Measurements from ENCODE around the gene NOC4L. TPM values are rescaled to one million over a fixed set of nuclear protein-coding genes. Genes with fewer than 3 reads are reported as not detected.

The NOC4L gene
- total RNA-seq, 1 donor from 2014 or later, result 36.4 TPM

DNA sequence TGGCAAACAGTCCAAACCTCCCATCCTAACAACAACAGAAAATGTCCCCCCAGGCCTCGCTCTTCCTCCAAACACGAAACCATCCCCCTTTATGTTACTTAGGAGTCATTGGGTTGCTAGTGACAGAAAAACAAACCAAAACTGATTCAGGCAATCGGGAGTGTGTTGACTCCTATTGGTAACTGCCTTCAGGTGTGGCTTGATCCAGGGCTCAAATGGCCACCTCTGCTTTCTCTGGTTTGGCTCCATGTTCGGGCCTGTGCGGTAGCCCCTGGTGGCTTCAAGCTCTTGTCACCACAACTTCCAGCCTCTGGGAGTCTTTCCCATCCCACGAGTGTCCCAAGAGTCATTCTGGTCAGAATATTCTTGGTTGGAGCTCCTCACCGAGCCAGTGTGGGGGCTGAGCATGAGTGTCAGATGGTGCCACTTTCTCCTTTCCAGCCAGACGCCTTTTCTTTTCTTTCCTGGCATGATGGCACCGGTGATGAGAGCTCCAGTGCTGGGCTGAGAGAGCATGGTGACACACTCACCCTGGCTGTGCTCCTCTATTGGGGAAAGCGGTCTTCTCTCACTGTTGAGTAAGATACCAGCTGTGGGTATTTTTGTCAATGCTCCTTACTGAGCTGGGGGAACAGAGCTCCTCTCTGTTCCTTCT lies 38.6 kb downstream of the NOC4L start:
- TF ChIP-seq CTCF (conservative IDR thresholded peaks at IDR 0.05), result no peak
- no peaks in the 10 kb centered on the region for H3K9me3 Mint-ChIP-seq
- peaks cover 8% of the 10 kb centered on the region for H3K4me1 Mint-ChIP-seq
- no peaks in the 10 kb centered on the region for H3K36me3 Mint-ChIP-seq (ENCODE audit: low read depth)
- DNase-seq (ENCODE audit: low read depth, low spot score), result no peak
- H3K27ac Mint-ChIP-seq (ENCODE audit: unreplicated experiment), result no peak overlapping the region
- no peak overlapping the region for H3K4me3 Mint-ChIP-seq
- peaks cover 85% of the 10 kb centered on the region for H3K27me3 Mint-ChIP-seq (ENCODE audit: low read depth)

DNA sequence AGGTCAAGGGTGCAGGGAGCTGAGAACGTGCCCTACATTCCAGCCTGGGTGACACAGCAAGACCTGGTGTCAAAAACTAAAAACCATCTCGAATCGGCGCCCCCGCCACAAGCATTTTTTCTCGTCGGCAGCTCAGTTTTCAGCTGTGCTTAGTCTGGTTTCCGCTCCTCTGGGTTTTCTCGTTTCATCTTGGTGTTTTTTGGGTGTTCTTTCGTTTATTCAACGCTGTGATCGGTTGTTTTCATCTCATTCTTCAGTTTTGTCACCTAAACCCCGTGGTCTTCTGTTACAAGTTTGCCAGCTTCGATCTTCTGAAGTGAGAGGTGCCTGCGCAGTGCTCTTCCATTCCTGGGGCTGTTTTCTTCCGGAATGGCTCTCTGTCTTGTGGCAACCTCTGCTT lies 41.4 kb downstream of the NOC4L start:
- H3K4me3 Mint-ChIP-seq, result no peak overlapping the region
- H3K9me3 Mint-ChIP-seq, result no peaks in the 10 kb centered on the region
- no peaks in the 10 kb centered on the region for H3K36me3 Mint-ChIP-seq (ENCODE audit: low read depth)
- H3K4me1 Mint-ChIP-seq, result peaks cover 4% of the 10 kb centered on the region
- H3K27ac Mint-ChIP-seq (ENCODE audit: unreplicated experiment), result no peak overlapping the region
- no peak for DNase-seq (ENCODE audit: low read depth, low spot score)
- peaks cover 84% of the 10 kb centered on the region for H3K27me3 Mint-ChIP-seq (ENCODE audit: low read depth)
- TF ChIP-seq CTCF (conservative IDR thresholded peaks at IDR 0.05), result no peak

DNA sequence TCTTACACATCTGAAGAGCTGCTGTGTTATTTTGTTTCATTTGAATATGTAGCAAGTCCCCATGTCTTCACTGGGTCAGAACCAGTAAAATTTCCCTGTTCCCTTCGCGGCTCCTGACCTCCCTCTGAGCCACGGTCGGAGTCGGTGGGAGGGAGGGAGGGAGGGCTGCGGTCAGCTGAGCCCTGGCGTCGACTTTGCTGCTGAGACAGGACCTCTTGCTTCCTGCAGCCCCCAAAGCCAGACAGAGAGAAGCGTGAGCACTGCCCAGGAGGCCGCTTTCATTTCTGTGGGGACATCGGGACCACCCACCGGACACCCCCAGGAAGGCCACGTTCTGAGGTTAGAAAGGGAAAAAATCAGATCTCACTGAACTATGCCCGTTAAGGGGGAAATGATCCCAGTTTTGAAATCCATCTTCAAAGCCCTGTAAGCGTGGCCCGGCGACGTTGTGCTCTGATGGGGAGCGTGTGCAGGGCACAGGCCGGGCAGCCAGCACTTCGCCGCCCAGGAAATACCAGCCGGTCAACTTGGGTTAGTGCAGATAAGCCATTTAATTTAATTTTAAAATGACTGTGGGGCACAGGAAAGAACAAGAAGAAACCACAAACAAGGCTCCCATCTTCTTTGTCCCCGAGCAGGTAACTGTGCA lies 42.1 kb downstream of the NOC4L start:
- TF ChIP-seq CTCF (conservative IDR thresholded peaks at IDR 0.05), result no peak
- Mint-ChIP-seq H3K27me3 (ENCODE audit: low read depth) (peaks cover 85% of the 10 kb centered on the region), H3K27ac (ENCODE audit: unreplicated experiment) (no peak overlapping the region), H3K36me3 (ENCODE audit: low read depth) (no peaks in the 10 kb centered on the region), H3K9me3 (no peaks in the 10 kb centered on the region), H3K4me3 (no peak overlapping the region), H3K4me1 (peaks cover 4% of the 10 kb centered on the region)
- no peak for DNase-seq (ENCODE audit: low read depth, low spot score)

DNA sequence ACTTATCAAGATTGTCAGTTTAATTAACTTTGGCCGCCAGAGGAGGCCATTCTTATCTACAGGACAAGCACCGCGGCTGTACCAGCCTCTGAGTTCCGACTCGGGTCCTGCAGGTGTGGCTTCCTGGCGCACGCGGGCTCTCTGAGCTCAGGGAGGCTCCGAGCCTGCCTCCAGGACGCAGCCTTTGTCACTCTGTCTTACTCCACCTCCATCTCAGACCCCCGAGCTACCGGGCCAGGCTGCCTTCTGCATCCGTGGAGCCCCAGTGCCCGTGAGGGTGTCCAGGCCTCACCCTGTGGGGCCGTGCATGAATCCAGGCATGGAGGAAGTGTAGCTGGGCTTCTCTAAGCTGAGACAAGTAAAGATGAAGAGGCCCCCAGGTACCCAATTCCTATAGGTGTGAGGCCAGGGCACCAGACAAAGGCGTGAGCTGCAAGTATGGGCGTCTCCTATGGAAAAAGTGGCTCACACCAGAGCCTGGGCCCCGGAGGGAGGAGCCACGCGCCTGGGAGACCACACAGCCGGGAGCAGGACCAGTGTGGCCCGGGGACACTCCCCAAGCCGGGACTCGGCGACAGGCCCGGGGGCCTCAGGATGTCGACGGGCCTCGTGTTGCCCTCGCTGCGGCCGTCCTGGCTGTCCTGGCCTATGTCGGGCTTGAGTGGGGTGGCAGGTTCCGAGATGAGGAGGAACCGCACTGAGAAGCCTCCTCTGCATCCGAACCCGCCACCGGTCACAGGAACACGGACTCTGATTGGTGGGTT lies 42.8 kb downstream of the NOC4L start:
- DNase-seq (ENCODE audit: low read depth, low spot score), result no peak
- peaks cover 82% of the 10 kb centered on the region for H3K27me3 Mint-ChIP-seq (ENCODE audit: low read depth)
- H3K36me3 Mint-ChIP-seq (ENCODE audit: low read depth), result no peaks in the 10 kb centered on the region
- peaks cover 4% of the 10 kb centered on the region for H3K4me1 Mint-ChIP-seq
- no peak overlapping the region for H3K27ac Mint-ChIP-seq (ENCODE audit: unreplicated experiment)
- no peak overlapping the region for H3K4me3 Mint-ChIP-seq
- no peaks in the 10 kb centered on the region for H3K9me3 Mint-ChIP-seq
- no peak for TF ChIP-seq CTCF (conservative IDR thresholded peaks at IDR 0.05)

- Mint-ChIP-seq H3K27me3 (ENCODE audit: low read depth) (peaks cover 78% of the 10 kb centered on the region), H3K9me3 (no peaks in the 10 kb centered on the region), H3K36me3 (ENCODE audit: low read depth) (no peaks in the 10 kb centered on the region)
Observed at GRCh38 chr12:132187646-132188450, 43.6 kb downstream of the NOC4L start.

More at GRCh38 chr12:132187646-132188450, 43.6 kb downstream of the NOC4L start:
- Mint-ChIP-seq H3K4me3 (peak overlapping the region; percentile 31), H3K27ac (ENCODE audit: unreplicated experiment) (no peak overlapping the region), H3K4me1 (peaks cover 4% of the 10 kb centered on the region)
- DNase-seq (ENCODE audit: low read depth, low spot score), result no peak
- TF ChIP-seq CTCF (conservative IDR thresholded peaks at IDR 0.05), result no peak

All from neural crest cell (in vitro differentiated cells).